ENCODE results near the gene STEEP1.

DNA sequence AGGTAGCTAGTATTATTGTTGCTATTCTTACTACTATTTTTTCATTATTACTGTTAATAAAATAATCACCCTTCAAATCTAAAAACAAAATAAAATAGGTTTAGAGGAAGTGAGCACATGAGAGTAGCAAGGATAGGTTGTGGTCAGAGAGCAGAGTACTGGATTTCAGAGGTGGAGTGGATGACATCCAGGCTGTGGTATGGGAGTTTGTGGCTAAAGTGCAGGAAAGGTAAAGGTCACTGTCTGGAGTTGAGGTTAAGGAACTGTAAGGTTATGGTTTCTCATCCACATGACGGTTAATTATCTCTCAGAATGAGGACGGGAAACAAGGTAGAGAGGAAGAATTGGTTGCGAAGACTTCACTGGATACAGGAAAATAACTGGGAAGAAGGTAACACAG is 27.7 kb downstream of the STEEP1 start:
- TF ChIP-seq SP1 (CRISPR knock-in tag; conservative IDR thresholded peaks at IDR 0.05) (no peak), CTCF (IDR thresholded peaks at IDR 0.05) (no peak), NR1H2 (CRISPR knock-in tag; IDR thresholded peaks at IDR 0.05) (no peak), ATF2 (CRISPR knock-in tag; IDR thresholded peaks at IDR 0.05; ENCODE audit: borderline replicate concordance, low read depth) (no peak), E2F5 (CRISPR knock-in tag; IDR thresholded peaks at IDR 0.05) (no peak), ARID4B (CRISPR knock-in tag; IDR thresholded peaks at IDR 0.05; ENCODE audit: borderline replicate concordance) (no peak)
